Fibroblast of lung (primary cell): ENCODE measurements around the gene CCDC12.

ENCODE experiments used
- CTCF ChIP-seq, 2 donors: IDR thresholded peaks in 1 of 2; conservative IDR thresholded peaks in 1 of 2; 1 replicate in 1 of 2; 2 replicates in 1 of 2; pipeline ENCODE4 v1.5.1; 2011 to 2012; ENCODE audit warnings: low read length in 2 of 2, control low read depth in 1 of 2, inconsistent platforms in 1 of 2, low read depth in 1 of 2, mild to moderate bottlenecking in 1 of 2
- EZH2 ChIP-seq: IDR thresholded peaks from 2 replicates; pipeline ENCODE4 v1.5.1; 2012; ENCODE audit warnings: low read length, control low read depth, mild to moderate bottlenecking; ENCODE audit errors: missing control alignments

- TF ChIP-seq CTCF (conservative IDR thresholded peaks at IDR 0.05 in 1 of 2, IDR thresholded peaks at IDR 0.05 in 1 of 2; ENCODE audit: low read depth in 1 of 2, low read length in 2 of 2) (no peak), EZH2 (no peak)
Observed at GRCh38 chr3:47018269-47018611, 41.7 kb upstream of the CCDC12 start.
